ENCODE measurements around the gene EXOC2.

EXOC2 gene

GRCh38 chr6:513058-513457, 179.9 kb downstream of the EXOC2 start:
- Histone ChIP-seq H3K4me3 (ENCODE audit: low read depth in 1 of 2, low read length in 2 of 2) (no peak overlapping the region), H3K27me3 (ENCODE audit: control insufficient read depth in 1 of 2, insufficient read depth in 2 of 2, low read length in 2 of 2) (no peaks in the 10 kb centered on the region), H3K36me3 (ENCODE audit: insufficient read depth, low read length) (no peaks in the 10 kb centered on the region), H3K9me3 (ENCODE audit: low read length) (no peaks in the 10 kb centered on the region), H3K27ac (ENCODE audit: low read depth, low read length) (no peak overlapping the region), H3K9ac (ENCODE audit: low read length) (no peak overlapping the region), H3K4me1 (ENCODE audit: insufficient read depth, low read length) (no peaks in the 10 kb centered on the region)

DNA sequence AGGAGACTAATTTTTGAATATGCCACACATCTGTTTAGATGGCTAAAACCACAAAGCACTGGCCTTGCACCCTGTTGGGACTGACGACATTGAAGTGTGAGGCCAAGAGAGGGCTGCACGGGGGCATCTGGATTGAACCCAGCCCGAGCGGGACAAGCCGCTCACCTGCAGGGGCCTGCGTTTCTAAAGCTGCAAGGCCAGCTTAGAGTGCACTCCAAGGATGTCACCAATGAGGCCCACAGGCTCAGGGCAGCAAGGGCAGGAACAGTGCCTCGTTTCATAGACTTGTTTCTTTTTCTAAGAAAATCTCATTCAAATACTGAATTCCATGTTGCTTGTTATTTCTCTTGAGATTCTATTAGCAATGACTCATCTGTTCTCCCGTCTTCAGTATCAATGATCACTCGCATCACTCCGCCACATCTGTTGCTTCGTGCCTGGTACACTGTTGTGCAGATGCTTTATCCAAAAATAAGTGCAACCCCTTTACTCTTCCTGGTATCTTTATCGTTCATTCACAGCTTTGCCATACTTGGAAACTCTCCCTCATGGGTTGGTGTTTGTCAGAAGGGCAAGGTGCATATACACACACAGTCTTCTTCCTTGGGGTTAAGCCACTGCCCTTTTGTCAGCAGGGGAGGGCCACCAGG, 181.3 kb downstream of the EXOC2 start:
- Histone ChIP-seq H3K4me3 (ENCODE audit: low read depth in 1 of 2, low read length in 2 of 2) (no peak overlapping the region), H3K4me1 (ENCODE audit: insufficient read depth, low read length) (no peaks in the 10 kb centered on the region), H3K27me3 (ENCODE audit: control insufficient read depth in 1 of 2, insufficient read depth in 2 of 2, low read length in 2 of 2) (no peaks in the 10 kb centered on the region), H3K9me3 (ENCODE audit: low read length) (no peaks in the 10 kb centered on the region), H3K36me3 (ENCODE audit: insufficient read depth, low read length) (no peaks in the 10 kb centered on the region), H3K27ac (ENCODE audit: low read depth, low read length) (no peak overlapping the region), H3K9ac (ENCODE audit: low read length) (no peak overlapping the region)

GRCh38 chr6:509676-510075, 183.3 kb downstream of the EXOC2 start:
- Histone ChIP-seq H3K27me3 (ENCODE audit: control insufficient read depth in 1 of 2, insufficient read depth in 2 of 2, low read length in 2 of 2) (no peaks in the 10 kb centered on the region), H3K9me3 (ENCODE audit: low read length) (no peaks in the 10 kb centered on the region), H3K36me3 (ENCODE audit: insufficient read depth, low read length) (peaks cover 8% of the 10 kb centered on the region), H3K4me3 (ENCODE audit: low read depth in 1 of 2, low read length in 2 of 2) (no peak overlapping the region), H3K9ac (ENCODE audit: low read length) (no peak overlapping the region), H3K4me1 (ENCODE audit: insufficient read depth, low read length) (no peaks in the 10 kb centered on the region), H3K27ac (ENCODE audit: low read depth, low read length) (no peak overlapping the region)

- no peaks in the 10 kb centered on the region for H3K27me3 ChIP-seq (ENCODE audit: control insufficient read depth in 1 of 2, insufficient read depth in 2 of 2, low read length in 2 of 2)
- no peaks in the 10 kb centered on the region for H3K9me3 ChIP-seq (ENCODE audit: low read length)
- H3K4me3 ChIP-seq (ENCODE audit: low read depth in 1 of 2, low read length in 2 of 2), result no peak overlapping the region
- H3K27ac ChIP-seq (ENCODE audit: low read depth, low read length), result no peak overlapping the region
- no peaks in the 10 kb centered on the region for H3K4me1 ChIP-seq (ENCODE audit: insufficient read depth, low read length)
- H3K9ac ChIP-seq (ENCODE audit: low read length), result no peak overlapping the region
- peaks cover 13% of the 10 kb centered on the region for H3K36me3 ChIP-seq (ENCODE audit: insufficient read depth, low read length)
Measured at GRCh38 chr6:508614-509013, 184.3 kb downstream of the EXOC2 start.

GRCh38 chr6:508006-508405, 184.9 kb downstream of the EXOC2 start:
- Histone ChIP-seq H3K27ac (ENCODE audit: low read depth, low read length) (no peak overlapping the region), H3K27me3 (ENCODE audit: control insufficient read depth in 1 of 2, insufficient read depth in 2 of 2, low read length in 2 of 2) (no peaks in the 10 kb centered on the region), H3K4me1 (ENCODE audit: insufficient read depth, low read length) (no peaks in the 10 kb centered on the region), H3K4me3 (ENCODE audit: low read depth in 1 of 2, low read length in 2 of 2) (no peak overlapping the region), H3K9ac (ENCODE audit: low read length) (no peak overlapping the region), H3K36me3 (ENCODE audit: insufficient read depth, low read length) (peaks cover 13% of the 10 kb centered on the region), H3K9me3 (ENCODE audit: low read length) (no peaks in the 10 kb centered on the region)

DNA sequence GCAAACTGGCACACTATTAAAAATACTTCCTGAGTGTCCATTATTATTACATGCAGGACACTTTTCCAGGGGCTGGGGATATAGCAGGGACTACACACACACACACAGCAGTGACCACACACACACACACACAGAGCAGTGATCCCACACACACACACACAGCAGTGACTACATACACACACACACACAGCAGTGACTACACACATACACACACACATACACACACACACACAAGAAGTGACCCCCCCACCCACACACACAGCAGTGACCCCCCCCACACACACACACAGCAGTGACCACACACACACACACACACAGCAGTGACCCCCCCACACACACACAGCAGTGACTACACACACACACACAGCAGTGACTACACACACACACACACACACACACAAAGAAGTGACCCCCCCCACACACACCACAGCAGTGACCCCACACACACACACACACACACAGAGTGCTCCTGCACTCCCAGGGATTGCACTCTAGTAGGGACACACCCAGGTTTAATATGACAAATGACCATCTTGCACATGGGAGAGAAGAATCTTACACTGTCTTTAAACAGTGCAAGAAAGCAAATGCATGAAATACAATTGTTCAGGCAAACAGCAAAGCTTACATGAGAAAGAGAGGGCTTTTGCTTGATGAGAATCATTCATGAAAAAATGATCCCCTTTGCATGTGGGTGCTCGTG, 185.9 kb downstream of the EXOC2 start:
- Histone ChIP-seq H3K9ac (ENCODE audit: low read length) (no peak overlapping the region), H3K9me3 (ENCODE audit: low read length) (no peaks in the 10 kb centered on the region), H3K4me3 (ENCODE audit: low read depth in 1 of 2, low read length in 2 of 2) (no peak overlapping the region), H3K36me3 (ENCODE audit: insufficient read depth, low read length) (peaks cover 13% of the 10 kb centered on the region), H3K27me3 (ENCODE audit: control insufficient read depth in 1 of 2, insufficient read depth in 2 of 2, low read length in 2 of 2) (no peaks in the 10 kb centered on the region), H3K27ac (ENCODE audit: low read depth, low read length) (no peak overlapping the region), H3K4me1 (ENCODE audit: insufficient read depth, low read length) (no peaks in the 10 kb centered on the region)

- peaks cover 13% of the 10 kb centered on the region for H3K36me3 ChIP-seq (ENCODE audit: insufficient read depth, low read length)
- no peak overlapping the region for H3K27ac ChIP-seq (ENCODE audit: low read depth, low read length)
Measured at GRCh38 chr6:506508-506907, 186.4 kb downstream of the EXOC2 start.

GRCh38 chr6:505374-505773, 187.6 kb downstream of the EXOC2 start:
- H3K4me1 ChIP-seq (ENCODE audit: insufficient read depth, low read length), result no peaks in the 10 kb centered on the region
- no peaks in the 10 kb centered on the region for H3K9me3 ChIP-seq (ENCODE audit: low read length)
- no peak overlapping the region for H3K4me3 ChIP-seq (ENCODE audit: low read depth in 1 of 2, low read length in 2 of 2)
- H3K36me3 ChIP-seq (ENCODE audit: insufficient read depth, low read length), result peaks cover 13% of the 10 kb centered on the region
- no peak overlapping the region for H3K9ac ChIP-seq (ENCODE audit: low read length)
- no peaks in the 10 kb centered on the region for H3K27me3 ChIP-seq (ENCODE audit: control insufficient read depth in 1 of 2, insufficient read depth in 2 of 2, low read length in 2 of 2)
- no peak overlapping the region for H3K27ac ChIP-seq (ENCODE audit: low read depth, low read length)

More at GRCh38 chr6:506508-506907, 186.4 kb downstream of the EXOC2 start:
- Histone ChIP-seq H3K9ac (ENCODE audit: low read length) (no peak overlapping the region), H3K9me3 (ENCODE audit: low read length) (no peaks in the 10 kb centered on the region), H3K4me3 (ENCODE audit: low read depth in 1 of 2, low read length in 2 of 2) (no peak overlapping the region), H3K4me1 (ENCODE audit: insufficient read depth, low read length) (no peaks in the 10 kb centered on the region), H3K27me3 (ENCODE audit: control insufficient read depth in 1 of 2, insufficient read depth in 2 of 2, low read length in 2 of 2) (no peaks in the 10 kb centered on the region)

- Histone ChIP-seq H3K9me3 (ENCODE audit: low read length) (no peaks in the 10 kb centered on the region), H3K27ac (ENCODE audit: low read depth, low read length) (no peak overlapping the region)
Measured at GRCh38 chr6:504446-504980, 188.4 kb downstream of the EXOC2 start.

DNA sequence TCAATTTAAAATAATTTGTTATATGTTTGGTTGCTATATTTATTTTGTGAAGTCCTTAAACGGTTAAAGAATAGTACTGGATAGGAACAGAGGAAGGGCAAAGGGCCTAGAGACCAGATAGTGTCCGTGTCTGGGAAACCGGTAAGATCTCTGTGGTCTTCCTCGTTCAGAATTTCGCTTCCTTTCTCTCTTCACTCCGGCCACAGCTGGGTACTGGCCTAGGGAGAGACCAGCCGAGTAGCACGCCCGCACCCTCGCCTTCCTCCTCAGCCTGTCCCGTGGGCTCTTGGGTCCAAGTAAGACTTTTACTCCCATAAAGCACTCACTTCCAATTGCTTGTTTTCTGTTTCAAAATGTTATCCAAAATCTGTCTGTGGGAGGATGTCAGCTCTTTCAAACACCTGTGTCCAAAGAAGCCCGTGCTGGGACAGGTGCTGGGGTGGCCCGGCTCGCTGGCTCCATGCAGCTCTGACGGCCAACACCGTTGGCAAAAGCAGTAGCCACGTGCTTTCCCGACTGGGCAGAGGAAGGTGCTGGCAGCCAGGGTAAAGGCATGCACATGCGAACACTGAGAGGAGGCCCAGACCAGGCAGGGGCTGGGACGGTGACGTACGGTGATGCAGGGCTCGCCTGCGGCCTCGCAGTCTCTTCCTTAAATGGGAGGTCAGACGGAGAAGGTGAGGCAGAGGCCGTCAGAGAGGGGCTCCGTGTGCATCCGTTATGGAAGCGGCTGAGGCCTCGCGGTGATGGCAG, 189.2 kb downstream of the EXOC2 start:
- H3K27me3 ChIP-seq (ENCODE audit: control insufficient read depth in 1 of 2, insufficient read depth in 2 of 2, low read length in 2 of 2), result no peaks in the 10 kb centered on the region
- H3K27ac ChIP-seq (ENCODE audit: low read depth, low read length), result no peak overlapping the region
- no peaks in the 10 kb centered on the region for H3K9me3 ChIP-seq (ENCODE audit: low read length)
- H3K4me3 ChIP-seq (ENCODE audit: low read depth in 1 of 2, low read length in 2 of 2), result no peak overlapping the region
- H3K36me3 ChIP-seq (ENCODE audit: insufficient read depth, low read length), result peaks cover 16% of the 10 kb centered on the region
- H3K9ac ChIP-seq (ENCODE audit: low read length), result no peak overlapping the region
- H3K4me1 ChIP-seq (ENCODE audit: insufficient read depth, low read length), result no peaks in the 10 kb centered on the region

More at GRCh38 chr6:504446-504980, 188.4 kb downstream of the EXOC2 start:
- no peaks in the 10 kb centered on the region for H3K27me3 ChIP-seq (ENCODE audit: control insufficient read depth in 1 of 2, insufficient read depth in 2 of 2, low read length in 2 of 2)
- H3K9ac ChIP-seq (ENCODE audit: low read length), result no peak overlapping the region
- peaks cover 13% of the 10 kb centered on the region for H3K36me3 ChIP-seq (ENCODE audit: insufficient read depth, low read length)
- H3K4me1 ChIP-seq (ENCODE audit: insufficient read depth, low read length), result no peaks in the 10 kb centered on the region
- no peak overlapping the region for H3K4me3 ChIP-seq (ENCODE audit: low read depth in 1 of 2, low read length in 2 of 2)

DNA sequence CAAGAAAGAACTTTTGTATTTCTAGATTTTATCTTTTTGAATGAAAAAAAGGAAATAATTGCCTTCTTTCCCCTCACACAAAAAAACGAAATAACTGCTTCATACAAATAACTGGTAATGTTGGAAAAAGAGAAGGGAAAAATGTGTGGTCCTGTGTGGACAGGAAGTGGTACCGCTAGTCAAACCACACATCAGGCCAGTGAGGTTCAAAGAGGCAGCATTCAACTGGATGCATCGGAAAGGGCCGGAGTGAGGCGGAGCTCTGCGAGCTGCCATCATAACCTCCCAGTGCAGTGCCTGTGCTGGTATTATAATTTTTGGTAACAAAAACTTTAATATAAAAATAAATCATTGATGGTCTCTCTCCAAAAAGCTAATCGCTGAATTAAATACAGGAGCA, 190.2 kb downstream of the EXOC2 start:
- Histone ChIP-seq H3K27ac (ENCODE audit: low read depth, low read length) (no peak overlapping the region), H3K4me1 (ENCODE audit: insufficient read depth, low read length) (no peaks in the 10 kb centered on the region), H3K27me3 (ENCODE audit: control insufficient read depth in 1 of 2, insufficient read depth in 2 of 2, low read length in 2 of 2) (no peaks in the 10 kb centered on the region), H3K9ac (ENCODE audit: low read length) (no peak overlapping the region), H3K36me3 (ENCODE audit: insufficient read depth, low read length) (peaks cover 21% of the 10 kb centered on the region), H3K9me3 (ENCODE audit: low read length) (no peaks in the 10 kb centered on the region), H3K4me3 (ENCODE audit: low read depth in 1 of 2, low read length in 2 of 2) (no peak overlapping the region)

Measured in muscle layer of colon (tissue), 2 donors.